Activated CD4-positive, alpha-beta T cell treated with anti-CD3 and anti-CD28 coated beads for 24 hours (primary cell): Measurements from ENCODE around the gene MLLT3.
A peak's percentile ranks its signal among the peaks of the same experiment; 100 is the strongest.
"Not testable (repeated sequence)": the region's sequence is repeated elsewhere in the genome, so short reads cannot be mapped to it uniquely, and the experiment has no call there.

Experiments used
- DNase-seq, 2 donors: peaks; one replicate each; pipeline ENCODE4 v3.0.0-alpha.2; 2020; ENCODE audit warnings: low read depth in 2 of 2

MLLT3 gene

DNA sequence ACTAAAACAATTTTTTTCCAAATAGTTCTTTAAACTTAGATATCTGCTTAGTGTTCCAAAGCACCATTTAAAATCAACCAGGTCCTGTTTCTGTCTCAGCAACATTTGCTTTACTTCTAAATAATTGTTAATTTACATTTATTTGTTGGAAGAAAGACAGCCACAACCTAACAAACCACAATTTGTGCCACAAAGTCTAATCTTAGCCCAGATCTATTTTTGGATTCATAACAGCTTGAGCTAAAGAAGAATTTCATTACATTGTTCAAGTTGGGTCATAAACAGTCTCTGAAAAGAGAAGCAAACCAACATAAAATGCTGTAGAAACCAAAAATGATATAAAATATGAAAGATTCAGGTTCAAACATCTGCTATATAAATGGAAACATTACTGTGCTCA lies 24.4 kb downstream of the MLLT3 start:
- DNase-seq: no peak

DNA sequence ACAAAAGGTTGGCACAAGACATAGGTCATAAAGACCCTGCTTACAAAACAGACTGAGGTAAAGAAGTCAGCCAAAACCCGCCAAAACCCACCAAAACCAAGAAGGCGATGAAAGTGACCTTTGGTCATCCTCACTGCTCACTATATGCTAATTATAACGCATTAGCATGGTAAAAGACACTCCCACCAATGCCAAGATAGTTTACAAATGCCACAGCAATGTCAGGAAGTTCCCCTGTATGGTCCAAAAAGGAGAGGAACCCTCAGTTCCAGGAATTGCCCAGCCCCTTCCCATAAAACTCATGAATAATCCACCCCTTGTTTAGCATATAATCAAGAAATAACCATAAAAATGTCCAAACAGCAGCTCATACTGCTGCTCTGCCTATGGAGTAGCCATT lies 27.7 kb downstream of the MLLT3 start:
- no peak for DNase-seq

DNA sequence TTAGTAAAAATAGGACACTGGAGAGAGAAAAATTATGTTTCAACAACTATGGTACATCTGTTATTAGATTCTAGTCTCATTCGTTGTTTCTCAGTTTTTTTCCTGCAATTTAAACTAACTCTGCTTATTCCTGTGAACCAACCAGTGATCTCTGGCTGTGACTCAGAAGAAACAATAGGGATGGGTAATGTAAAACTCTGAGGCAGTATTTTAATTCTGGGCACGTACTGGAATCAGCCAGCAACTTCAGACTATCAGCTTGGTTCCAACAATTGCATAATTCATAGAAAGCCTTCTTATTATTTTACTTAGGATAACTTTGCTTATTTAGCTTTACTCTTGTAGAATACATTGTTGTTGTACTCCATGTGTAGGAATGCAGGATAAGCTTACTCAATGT lies 28.8 kb downstream of the MLLT3 start:
- no peak for DNase-seq

DNA sequence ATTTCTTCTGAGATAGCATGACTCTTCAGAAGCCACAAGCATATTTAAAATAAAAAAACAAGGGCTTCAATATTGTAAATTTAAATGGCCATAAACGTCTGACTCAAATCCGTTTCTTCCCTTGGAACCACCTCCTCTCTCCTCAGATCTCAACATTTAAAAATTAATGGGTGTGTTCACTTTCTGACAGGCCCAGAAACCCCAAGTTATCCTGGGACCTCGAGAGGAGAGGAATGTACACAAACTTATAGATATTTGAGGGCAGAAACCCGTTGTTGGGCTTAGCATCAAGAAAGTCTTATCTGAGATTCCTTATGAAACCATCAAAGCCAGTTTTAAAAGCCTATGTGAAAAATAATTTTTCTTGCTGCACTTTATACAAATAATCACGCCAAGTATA lies 29.2 kb downstream of the MLLT3 start:
- DNase-seq: no peak

DNA sequence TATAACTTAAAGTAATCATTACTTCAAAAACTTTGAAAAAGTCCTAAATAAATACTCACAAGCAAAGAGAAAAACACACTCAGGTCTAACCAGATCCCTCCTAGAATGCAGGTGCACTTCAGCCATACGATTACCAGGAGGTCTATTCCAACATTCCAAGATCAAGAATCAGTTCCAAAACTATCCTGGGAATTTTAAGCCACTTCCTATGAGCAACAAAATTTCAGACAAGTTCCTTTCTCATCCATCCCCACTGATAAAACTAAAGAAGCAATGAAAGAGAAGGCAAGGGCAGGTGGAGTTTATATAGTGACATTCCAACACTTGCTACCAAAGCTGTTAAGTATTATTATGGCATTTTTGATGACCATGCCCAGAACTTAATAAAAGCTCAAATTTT lies 29.6 kb downstream of the MLLT3 start:
- no peak for DNase-seq

DNA sequence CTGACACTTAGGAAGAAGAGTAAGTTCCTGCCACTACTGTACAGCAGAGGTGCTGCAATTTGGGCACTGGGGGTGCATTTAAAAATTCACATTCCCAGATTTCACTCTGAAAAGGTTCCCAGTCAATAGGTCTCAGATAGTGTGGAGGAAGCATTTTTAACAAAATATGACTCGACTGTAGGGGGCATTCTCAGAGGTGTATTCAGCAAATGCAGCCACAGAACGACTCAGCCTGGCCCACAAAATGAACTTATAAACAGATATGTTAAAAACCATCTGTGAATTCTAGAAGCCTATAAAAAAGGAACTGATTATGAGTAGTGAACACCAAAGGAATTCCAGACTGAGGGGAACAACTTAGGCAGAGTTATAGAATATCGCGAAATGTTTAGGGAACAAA lies 31.1 kb downstream of the MLLT3 start:
- DNase-seq: no peak

DNA sequence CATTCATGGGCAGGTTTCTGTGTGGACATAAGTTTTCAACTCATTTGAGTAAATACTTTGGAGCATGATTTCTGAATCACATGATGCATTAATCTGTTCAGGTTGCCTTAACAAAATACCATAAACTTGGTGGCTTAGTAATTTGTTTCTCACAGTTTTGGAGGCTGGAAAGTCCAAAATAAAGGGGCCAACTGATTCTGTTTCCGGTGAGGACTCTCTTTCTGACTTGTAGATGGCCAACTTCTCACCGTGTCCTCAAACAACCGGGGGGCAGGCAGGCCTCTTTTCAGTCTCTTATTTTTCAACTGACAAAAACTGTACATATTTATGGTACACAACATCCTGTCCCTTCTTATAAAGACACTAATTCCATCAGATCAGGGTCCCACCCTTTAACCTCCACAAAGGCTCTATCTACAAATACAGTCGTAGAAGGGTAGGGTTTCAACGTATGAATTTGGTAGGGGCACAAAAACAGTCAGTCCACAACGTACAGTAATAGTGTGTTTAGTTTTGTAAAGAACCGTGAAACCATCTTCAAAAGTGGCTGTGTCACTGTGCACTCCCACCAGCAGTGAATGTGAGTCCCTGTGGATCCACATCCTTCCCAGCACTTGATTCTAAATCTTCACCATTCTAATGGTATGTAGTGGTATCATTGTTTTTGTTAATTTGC lies 37.2 kb downstream of the MLLT3 start:
- no peak for DNase-seq

DNA sequence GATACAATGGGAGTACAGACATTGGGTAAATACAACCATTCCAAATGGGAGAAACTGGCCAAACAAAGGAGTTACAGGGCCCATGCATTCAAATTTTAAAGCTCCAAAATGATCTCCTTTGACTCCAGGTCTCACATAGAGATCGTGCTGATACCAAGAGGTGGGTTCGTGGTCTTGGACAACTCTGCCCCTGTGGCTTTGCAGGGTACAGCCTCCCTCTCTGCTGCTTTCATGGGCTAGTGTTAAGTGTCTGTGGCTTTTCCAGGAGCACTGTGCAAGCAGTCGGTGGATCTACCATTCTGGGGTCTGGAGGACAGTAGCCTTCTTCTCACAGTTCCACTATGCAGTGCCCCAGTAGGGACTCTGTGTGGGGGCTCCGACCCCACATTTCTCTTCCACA lies 39.2 kb downstream of the MLLT3 start:
- not testable (repeated sequence) for DNase-seq

DNA sequence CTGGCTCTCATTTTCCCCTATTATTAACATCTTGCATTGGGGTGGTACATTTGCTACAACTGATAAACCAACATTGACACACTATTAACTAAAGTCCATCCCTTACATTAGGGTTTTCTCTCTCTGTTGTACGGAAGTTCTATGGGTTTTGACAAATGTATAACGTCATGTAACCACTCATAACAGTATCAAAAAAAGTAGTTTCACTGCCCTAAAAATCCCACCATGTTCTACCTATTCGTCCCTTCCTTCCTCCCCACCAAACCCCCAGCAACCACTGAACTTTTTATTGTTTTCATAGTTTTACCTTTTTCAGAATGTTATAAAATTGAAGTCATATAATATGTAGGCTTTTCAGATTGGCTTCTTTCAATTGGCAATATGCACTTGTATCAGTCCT lies 40.1 kb downstream of the MLLT3 start:
- DNase-seq: no peak

DNA sequence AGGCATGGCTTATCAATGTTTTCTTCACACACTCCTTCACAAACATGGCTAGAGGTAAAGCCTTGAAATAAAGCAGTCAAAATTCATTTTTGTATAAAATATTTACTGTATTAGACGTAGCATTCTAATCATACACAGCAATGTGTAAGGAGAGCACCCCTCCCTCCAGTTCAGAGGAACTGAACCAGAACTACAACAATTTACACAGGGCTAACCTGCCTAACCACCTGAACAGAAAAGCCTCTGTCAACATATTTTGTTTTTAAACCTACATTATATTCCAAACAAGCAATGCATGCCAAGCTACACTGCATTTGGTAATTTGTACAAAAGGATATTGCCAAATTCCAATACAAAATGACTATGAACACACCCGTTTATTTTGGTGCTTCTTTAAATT lies 41.6 kb downstream of the MLLT3 start:
- no peak for DNase-seq

DNA sequence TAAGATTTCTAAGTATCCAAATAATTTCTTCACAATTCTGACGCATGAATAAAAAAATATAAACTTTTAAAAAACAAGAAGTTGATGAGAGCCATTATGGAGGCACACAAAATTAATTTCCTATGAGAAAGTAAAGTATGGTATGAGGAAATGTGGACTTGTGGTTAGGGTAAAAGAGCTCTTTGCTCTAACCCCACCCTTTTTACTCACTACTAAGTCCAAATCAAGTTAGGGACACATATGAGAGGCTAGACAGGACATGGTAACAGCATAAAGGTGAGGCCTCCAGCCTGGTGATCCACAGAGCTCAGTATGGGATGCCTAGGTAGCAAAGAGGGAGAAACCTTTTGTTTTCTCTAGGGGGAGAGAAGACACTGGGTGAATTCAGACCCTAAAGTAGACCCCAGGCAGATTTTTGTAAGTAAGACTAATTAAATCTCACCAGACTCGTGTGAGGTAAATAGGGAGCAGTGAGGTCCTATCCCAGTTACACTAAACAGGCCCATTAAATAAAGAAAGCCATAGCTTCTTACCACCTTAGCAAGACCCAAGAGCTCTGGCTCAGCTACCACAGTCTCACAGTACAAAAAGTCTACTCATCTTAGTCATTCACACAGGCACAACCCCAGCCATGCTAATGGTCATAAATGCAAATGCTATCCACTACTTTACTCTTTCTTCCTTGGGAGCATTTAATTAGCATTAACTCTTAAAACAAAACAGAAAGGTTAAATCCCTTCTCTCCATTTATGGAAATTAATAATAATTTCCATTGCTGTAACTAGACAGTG lies 42.6 kb downstream of the MLLT3 start:
- no peak for DNase-seq

DNA sequence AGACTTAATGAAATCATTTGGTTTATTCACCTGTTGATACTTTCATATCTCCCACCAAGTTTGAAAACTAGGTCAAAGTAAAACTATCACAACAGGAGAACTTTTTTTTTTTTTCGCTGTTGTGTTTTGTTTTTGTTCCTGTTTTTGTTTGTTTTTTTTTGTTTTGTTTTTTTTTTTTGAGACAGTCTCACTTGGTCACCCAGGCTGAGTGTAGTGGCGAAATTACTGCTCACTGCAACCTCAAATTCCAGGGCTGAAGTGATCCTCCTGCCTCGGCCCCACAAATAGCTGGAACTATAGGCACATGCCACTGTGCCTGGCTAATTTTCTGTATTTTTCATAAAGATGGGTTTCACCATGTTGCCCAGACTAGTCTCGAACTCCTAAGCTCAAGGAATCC lies 49.3 kb downstream of the MLLT3 start:
- no peak for DNase-seq

DNA sequence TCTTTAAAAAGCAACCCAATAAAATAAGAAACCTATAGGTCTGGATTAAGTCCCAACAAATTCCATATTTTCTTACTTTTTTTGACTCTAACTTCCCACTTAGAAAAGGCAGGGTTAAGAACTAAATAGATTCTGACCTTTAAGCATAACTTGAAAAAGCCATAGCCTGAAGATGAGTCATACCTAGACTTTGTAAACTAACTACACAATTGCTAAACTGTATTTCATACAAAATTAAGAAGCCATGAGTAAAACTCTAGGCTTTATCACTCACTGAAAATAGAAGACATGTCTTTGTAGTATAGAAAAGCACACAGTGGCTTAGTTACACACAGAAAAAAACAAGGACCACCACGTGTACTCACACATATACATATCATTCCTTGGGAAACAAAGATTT lies 51.5 kb downstream of the MLLT3 start:
- no peak for DNase-seq

DNA sequence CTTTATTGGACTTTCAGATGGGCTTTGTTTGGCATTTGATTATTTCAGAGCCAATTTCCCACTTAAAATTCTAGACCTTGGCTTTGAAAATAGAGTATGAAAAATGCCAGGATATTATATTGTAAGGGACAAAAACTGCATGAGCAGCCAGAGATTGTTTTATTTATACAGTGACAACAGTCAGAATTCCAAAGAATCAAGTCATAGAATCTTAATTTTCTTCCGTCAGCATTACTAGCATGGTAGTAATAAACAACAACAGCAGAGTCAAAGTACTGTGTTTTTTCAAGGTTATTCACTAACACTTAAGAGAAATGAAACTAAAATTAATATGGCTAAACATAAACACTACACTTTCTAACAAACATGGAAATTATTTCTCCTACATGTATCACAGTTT lies 52.2 kb downstream of the MLLT3 start:
- DNase-seq: no peak

DNA sequence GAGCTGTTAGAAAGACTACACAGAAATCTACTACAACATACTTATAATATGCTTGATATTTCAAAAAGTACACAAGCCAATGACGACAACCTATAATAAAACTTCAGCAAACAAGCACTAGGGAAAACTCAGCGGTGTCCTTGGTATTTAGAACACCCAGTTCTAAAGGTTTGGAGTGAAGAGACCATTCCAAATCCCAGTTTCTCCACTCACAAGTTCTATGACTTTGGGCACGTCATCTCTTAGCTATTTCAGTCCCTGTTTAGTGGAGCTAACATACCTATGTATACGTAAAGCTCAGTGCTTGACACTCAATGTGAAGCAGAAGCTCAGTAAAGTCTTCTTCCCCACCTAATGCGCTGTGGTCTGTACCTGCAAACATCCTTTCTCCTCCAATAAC lies 52.8 kb downstream of the MLLT3 start:
- DNase-seq: no peak

DNA sequence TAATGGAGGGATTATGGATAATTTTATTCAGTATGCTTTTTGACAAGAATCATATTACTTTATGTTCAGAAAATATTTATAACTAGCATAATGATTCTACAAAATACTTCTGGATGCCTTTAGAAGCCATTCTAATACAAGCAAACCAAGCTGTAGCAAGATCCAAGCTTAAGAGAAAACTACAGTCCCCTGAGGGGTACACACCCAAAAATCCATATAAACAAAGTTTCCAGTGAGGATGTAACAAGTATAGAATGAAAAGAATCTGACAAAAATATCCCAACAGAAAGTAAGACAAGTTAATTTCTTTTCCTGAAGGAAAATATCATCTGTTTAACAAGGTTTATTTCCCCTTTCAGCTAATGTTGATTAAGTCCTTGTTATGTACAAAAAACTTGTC lies 53.9 kb downstream of the MLLT3 start:
- no peak for DNase-seq

DNA sequence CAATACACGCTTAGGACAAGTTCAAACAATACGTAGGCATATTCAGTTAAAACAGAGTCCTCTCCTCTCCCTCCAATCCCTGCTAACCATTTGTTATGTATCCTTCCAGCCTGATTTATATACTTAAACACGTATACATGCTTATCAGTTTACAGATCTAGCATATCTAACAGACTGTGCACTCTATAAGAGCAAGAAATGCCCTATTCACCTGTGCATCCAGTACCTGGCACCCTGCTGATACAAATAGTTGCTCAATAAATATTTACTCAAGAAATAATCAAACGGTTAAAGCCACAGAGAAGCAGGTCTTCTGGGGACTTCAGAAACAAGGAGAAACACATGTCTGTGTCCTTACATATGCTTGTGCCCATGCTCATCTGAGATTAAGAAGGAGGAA lies 55.9 kb downstream of the MLLT3 start:
- DNase-seq: no peak

DNA sequence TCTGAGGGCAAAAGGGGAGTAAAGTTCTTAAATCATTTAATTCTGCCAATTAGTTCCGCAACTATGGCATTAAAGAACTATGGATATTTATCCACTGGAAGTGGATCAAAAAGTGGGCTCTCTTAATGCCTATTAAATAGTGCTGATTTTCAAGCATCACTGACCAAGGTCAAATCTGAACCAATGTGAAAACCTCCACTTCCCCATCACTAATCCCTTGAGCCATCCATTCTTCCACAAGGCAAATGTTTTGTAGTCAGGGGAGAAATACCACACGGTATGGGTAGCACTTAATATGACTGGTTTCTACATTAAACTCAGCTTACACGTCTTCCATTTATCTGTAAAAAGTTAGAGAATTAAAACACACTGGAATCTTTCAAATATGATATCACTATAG lies 57.6 kb downstream of the MLLT3 start:
- DNase-seq: no peak

DNA sequence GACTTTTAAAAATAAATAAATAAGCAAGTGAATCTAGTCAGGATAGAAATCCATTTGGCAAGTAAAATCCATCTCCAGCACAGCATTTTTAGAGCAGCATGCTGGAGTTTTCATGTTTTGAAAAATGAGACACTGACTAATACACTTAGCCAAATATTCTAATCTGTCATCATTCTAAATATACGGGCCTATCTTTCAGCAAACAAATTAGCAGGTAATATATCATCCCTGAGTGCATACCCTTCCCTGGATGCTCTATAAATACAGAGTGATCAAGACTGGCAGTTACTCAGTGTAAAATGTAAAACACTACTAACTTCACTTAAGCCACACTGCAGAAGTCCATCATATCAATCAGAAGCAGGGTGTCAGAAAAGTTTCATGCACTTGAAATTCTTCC lies 58.4 kb downstream of the MLLT3 start:
- DNase-seq: no peak

DNA sequence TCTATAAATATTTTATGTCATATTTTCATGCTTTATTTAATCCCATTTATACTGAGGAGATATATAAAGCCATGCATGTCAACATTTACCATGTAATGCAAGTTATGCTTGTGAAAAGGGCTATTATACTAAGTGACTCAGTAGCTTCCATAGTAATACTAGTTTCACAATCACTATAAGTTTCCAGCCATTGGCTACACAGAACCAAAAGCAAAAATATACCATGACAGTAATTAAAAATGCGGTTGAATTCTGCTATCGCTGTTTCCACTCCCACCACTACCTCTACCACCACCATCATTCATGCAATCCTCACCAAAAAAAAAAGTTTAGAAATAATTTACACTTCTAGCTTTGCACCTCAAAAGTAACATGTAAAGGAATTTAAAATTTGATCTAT lies 60.2 kb downstream of the MLLT3 start:
- DNase-seq: no peak

DNA sequence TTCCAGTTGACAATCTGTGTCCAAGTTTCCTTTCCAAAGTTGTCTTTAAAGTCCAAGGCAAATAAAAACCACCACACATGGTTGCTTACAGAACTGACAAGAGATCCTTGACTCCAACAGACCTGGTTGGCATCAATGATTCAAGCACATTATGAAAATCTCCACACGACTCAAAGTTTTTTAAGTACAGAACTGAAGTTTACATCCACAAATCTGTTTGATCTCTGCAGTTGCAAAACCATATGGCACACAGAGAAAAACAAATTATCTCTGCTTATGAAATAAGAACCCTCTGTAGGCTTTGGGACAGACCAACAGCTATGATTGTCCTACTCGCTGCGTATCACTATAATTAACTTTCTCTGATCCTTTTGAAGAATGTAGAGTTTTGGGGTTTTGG lies 60.8 kb downstream of the MLLT3 start:
- DNase-seq: no peak

DNA sequence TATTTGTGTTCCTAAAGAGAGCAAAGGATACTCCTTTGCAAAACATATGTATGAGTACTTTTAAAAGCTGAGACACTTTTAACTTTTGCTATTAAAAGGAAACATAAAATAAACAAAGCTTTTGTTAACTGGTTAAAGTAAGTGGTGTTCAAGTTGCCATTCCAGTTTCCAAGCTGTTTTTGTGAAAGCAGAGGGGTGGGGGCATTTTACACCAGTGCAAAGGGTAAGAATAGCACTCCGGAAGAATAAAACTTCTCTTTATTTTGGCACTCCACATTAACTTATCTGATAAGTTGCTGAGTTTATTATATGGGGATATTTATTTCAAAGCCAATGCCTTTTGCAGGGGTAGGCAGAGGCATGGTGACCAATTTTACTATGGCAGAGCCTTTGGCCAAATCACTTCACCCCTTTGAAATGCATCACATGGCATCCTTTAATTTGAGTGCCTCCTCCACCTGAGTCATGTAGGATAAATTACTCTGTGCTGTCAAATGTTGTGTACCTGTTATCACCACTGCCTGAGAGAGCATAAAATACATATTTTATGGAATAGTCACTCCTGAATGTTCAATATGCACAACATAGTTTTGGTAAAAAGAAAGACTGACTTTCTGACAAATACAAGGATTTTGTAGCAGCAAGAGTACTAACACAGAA lies 62.9 kb downstream of the MLLT3 start:
- no peak for DNase-seq

DNA sequence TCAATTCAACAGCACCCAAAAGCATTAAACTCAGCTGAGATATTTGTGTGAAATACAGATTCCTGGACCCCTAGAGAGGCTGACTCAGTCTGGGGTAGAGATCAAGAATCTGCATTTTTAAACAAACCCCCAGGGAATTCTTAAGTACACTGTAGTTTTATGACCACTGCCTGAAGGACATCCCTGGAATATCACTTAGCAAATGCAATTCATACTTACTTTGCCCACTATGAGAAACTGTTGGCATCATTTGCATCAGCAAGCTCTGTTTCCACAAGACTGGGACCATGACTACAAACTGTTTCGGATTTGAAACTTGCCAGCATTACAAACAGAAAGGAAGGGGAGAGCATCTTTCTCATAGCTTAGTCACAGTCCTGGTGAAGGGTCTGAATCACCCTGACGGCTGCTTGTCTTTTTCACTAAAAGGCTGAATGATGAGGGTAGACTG lies 63.7 kb downstream of the MLLT3 start:
- DNase-seq: peak in 1 of 2 donors; percentile 39
